ENCODE results near the gene SACM1L.

DNA sequence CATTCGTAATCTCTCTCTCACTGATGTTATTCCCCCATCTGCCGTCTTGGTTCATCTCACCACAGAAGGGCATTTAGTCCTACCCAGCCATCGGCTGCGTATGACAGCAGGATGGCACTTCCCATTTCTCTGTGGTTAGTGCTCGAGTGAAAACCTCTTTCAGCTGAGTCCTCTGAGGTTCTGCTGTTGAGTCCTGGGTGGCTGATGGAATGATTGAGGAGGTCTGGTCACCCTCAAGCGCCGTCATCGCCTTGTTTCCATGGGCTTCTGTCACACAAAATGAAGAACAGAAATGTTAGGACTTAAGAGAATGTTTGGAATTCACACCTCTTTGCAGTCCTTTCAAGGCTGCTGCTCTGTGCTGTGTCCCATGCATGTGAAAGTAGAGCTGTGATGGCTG, 9.4 kb upstream of the SACM1L start:
- TF ChIP-seq POLR2A (IDR thresholded peaks at IDR 0.05), result no peak
- TF ChIP-seq, protein P1, sequence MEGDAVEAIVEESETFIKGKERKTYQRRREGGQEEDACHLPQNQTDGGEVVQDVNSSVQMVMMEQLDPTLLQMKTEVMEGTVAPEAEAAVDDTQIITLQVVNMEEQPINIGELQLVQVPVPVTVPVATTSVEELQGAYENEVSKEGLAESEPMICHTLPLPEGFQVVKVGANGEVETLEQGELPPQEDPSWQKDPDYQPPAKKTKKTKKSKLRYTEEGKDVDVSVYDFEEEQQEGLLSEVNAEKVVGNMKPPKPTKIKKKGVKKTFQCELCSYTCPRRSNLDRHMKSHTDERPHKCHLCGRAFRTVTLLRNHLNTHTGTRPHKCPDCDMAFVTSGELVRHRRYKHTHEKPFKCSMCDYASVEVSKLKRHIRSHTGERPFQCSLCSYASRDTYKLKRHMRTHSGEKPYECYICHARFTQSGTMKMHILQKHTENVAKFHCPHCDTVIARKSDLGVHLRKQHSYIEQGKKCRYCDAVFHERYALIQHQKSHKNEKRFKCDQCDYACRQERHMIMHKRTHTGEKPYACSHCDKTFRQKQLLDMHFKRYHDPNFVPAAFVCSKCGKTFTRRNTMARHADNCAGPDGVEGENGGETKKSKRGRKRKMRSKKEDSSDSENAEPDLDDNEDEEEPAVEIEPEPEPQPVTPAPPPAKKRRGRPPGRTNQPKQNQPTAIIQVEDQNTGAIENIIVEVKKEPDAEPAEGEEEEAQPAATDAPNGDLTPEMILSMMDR (IDR thresholded peaks at IDR 0.05), result no peak

Measured in body of pancreas (tissue), 4 donors.